ENCODE data around the gene PTRH1. TPM values are rescaled to one million over a fixed set of nuclear protein-coding genes. Genes with fewer than 3 reads are reported as not detected.

PTRH1 gene
- total and polyA plus RNA-seq, 2 experiments from 2014 or later: 23.7 to 27.5 TPM

- no peaks in the 10 kb centered on the region for H3K36me3 ChIP-seq
- peaks cover 5% of the 10 kb centered on the region for H3K4me1 ChIP-seq (ENCODE audit: low read depth)
- no peak overlapping the region for H3K27ac ChIP-seq
- no peaks in the 10 kb centered on the region for H3K9me3 ChIP-seq (ENCODE audit: low read depth)
- no peak overlapping the region for H3K4me3 ChIP-seq
- DNase-seq (ENCODE audit: low read depth in 1 of 2, low spot score in 1 of 2): no peak
- no peaks in the 10 kb centered on the region for H3K27me3 ChIP-seq
- TF ChIP-seq CTCF (IDR thresholded peaks at IDR 0.05; ENCODE audit: low read depth, low read length): no peak
These were observed 11.4 kb upstream of the PTRH1 start for GRCh38 chr9:127726871-127727270.

GRCh38 chr9:127724012-127724411 is 8.5 kb upstream of the PTRH1 start:
- Histone ChIP-seq H3K9me3 (ENCODE audit: low read depth) (no peaks in the 10 kb centered on the region), H3K36me3 (no peaks in the 10 kb centered on the region), H3K4me1 (ENCODE audit: low read depth) (peaks cover 5% of the 10 kb centered on the region), H3K27ac (no peak overlapping the region), H3K27me3 (no peaks in the 10 kb centered on the region), H3K4me3 (no peak overlapping the region)
- TF ChIP-seq CTCF (IDR thresholded peaks at IDR 0.05; ENCODE audit: low read depth, low read length): no peak
- no peak for DNase-seq (ENCODE audit: low read depth in 1 of 2, low spot score in 1 of 2)

GRCh38 chr9:127723444-127723843 is 8.0 kb upstream of the PTRH1 start:
- Histone ChIP-seq H3K4me3 (no peak overlapping the region), H3K27me3 (no peaks in the 10 kb centered on the region), H3K9me3 (ENCODE audit: low read depth) (no peaks in the 10 kb centered on the region), H3K27ac (no peak overlapping the region), H3K4me1 (ENCODE audit: low read depth) (peaks cover 5% of the 10 kb centered on the region), H3K36me3 (no peaks in the 10 kb centered on the region)
- peak; percentile 16 for TF ChIP-seq CTCF (IDR thresholded peaks at IDR 0.05; ENCODE audit: low read depth, low read length)
- DNase-seq (ENCODE audit: low read depth in 1 of 2, low spot score in 1 of 2): peak in 1 of 2 donors; percentile 74

- DNase-seq (ENCODE audit: low read depth in 1 of 2, low spot score in 1 of 2): no peak
- no peak for TF ChIP-seq CTCF (IDR thresholded peaks at IDR 0.05; ENCODE audit: low read depth, low read length)
- Histone ChIP-seq H3K36me3 (no peaks in the 10 kb centered on the region), H3K9me3 (ENCODE audit: low read depth) (no peaks in the 10 kb centered on the region), H3K27ac (no peak overlapping the region), H3K4me3 (no peak overlapping the region), H3K27me3 (no peaks in the 10 kb centered on the region), H3K4me1 (ENCODE audit: low read depth) (peaks cover 5% of the 10 kb centered on the region)
These were observed 7.5 kb upstream of the PTRH1 start for GRCh38 chr9:127723013-127723412.

- H3K27ac ChIP-seq: no peak overlapping the region
- no peak for TF ChIP-seq CTCF (IDR thresholded peaks at IDR 0.05; ENCODE audit: low read depth, low read length)
- H3K9me3 ChIP-seq (ENCODE audit: low read depth): no peaks in the 10 kb centered on the region
- H3K36me3 ChIP-seq: no peaks in the 10 kb centered on the region
- no peak overlapping the region for H3K4me3 ChIP-seq
- no peak for DNase-seq (ENCODE audit: low read depth in 1 of 2, low spot score in 1 of 2)
- H3K4me1 ChIP-seq (ENCODE audit: low read depth): peaks cover 5% of the 10 kb centered on the region
- H3K27me3 ChIP-seq: no peaks in the 10 kb centered on the region
These were observed 6.7 kb upstream of the PTRH1 start for GRCh38 chr9:127722055-127722745.

Measured in cardiac muscle cell (in vitro differentiated cells and primary cell).